Iris pigment epithelial cell (primary cell): ENCODE data around the gene INSRR.

ENCODE experiments used
- DNase-seq: peaks from one replicate; pipeline ENCODE4 v3.0.0-alpha.2; 2011; ENCODE audit warnings: low read depth

Gene INSRR

GRCh38 chr1:156858959-156859522 lies at the start of gene INSRR:
INSRR (minus strand) TSS chr1:156859117; CDS start chr1:156858621, 496 bp downstream.
- no peak for DNase-seq

- DNase-seq: no peak
Observed at GRCh38 chr1:156908541-156908940, 49.6 kb upstream of the INSRR start.

DNA sequence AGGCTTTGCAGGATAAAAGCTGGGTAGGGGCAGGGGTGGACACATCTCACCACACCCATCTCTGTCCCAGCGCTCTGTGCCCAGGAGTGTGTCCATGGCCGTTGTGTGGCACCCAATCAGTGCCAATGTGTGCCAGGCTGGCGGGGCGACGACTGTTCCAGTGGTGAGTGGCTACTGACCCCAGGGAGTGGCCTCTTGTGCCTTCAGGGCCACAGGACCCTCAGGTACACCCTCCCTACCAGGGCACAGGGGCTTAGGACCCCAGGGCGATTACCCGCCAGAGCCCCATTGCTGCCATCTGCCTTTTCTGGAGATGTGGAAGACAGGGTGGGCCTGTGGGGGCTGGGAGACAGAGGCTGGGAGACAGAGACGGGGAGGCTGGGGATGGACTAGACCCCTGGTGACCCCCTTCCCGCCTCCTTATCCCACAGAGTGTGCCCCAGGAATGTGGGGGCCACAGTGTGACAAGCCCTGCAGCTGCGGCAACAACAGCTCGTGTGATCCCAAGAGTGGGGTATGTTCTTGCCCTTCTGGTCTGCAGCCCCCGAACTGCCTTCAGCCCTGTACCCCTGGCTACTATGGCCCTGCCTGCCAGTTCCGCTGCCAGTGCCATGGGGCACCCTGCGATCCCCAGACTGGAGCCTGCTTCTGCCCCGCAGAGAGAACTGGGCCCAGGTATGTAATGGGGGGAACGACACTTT lies 47.4 kb upstream of the INSRR start:
- no peak for DNase-seq

DNA sequence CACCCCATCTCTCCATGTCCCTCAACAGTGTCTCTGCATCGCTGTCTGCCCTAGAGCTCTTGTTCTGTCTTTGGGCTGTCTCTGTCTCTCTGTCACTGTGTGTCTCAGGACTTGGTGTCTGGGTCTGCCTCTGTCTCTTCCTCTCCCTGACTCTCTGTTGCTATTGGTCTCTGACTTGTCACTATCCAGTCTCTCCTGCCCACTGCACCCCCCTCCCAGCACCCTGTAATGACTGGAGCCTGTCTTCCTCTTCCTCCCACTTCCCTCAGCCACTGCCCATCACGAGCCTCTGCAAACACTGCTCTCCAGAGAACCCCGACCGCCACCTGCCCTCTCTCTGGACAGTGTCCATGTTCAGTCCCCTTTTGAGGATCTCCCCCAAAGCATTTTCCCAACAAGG lies 46.7 kb upstream of the INSRR start:
- no peak for DNase-seq

- DNase-seq: no peak
Observed at GRCh38 chr1:156905176-156905575, 46.3 kb upstream of the INSRR start.

DNA sequence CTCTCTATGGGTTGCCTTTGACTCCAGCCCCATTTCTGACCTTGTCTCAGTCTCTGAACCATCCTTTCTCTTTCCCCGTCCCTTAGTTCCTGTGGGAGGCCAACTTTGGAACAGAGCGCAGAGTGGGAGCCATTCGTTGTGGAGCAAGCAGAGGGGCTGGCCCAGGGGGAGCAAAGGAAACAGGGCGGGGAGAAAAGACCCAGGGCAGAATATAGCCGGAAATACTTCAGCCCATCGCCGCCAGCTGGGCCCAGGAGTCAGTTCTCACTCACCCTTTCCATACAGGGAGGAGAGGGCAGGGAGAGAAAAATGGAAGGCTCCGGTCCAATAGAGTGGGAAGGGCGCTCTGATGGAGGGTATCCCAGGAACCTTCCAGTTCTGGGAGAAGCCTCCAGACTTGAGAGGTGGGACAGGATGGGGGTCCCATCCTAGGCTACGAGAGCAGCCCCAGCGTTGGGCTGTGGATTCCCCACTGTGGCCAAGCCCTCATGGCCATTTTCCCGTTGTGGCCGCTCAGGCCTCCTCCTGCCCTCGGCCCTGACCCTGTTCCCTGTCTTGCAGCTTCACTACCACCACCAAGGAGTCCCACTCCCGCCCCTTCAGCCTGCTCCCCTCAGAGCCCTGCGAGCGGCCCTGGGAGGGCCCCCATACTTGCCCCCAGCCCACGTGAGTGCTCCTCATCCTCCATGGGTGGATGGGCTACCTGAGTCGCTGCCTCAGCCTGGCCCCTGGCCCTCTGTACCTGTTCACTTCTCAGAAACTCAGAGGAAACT lies 45.5 kb upstream of the INSRR start:
- no peak for DNase-seq

- no peak for DNase-seq
Observed at GRCh38 chr1:156903328-156904091, 44.6 kb upstream of the INSRR start.

GRCh38 chr1:156901966-156902915 lies 43.3 kb upstream of the INSRR start:
- DNase-seq: no peak

GRCh38 chr1:156901590-156901900 lies 42.6 kb upstream of the INSRR start:
- no peak for DNase-seq

DNA sequence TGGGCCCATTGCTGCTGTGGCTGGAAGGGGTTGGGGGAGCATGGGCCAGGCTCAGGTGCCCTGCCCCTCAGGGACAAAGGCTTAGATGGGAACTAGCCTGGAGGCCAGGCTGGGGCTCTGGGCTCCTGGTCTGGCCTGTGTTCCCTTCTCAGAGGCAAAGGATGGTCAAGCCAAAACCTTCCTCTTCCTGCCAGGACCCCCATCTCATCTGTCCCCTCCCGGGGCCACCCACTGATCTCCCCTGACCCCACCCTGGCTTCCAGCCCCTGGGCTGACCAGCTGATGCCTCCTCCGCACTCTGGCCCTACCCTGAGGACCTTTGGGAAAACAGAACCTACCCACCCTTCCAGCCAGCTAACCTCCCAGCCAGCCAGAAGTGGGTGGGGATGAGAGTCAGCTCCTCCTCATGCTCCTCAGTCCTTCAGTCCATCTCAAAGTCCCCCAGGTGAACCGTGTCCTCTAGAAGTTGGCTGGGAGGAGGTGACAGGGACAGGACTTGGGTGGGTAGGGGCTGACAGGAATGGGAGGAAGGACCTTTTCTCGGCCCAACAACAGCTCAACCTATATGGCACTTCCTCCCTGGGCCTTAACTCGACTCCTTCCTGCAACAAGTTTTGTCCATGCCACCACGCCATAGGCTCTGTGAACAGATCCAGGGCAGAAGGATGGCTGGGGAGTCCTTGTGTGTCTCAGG lies 42.1 kb upstream of the INSRR start:
- DNase-seq: no peak

GRCh38 chr1:156899956-156900718 lies 41.2 kb upstream of the INSRR start:
- peak; percentile 94 for DNase-seq

DNA sequence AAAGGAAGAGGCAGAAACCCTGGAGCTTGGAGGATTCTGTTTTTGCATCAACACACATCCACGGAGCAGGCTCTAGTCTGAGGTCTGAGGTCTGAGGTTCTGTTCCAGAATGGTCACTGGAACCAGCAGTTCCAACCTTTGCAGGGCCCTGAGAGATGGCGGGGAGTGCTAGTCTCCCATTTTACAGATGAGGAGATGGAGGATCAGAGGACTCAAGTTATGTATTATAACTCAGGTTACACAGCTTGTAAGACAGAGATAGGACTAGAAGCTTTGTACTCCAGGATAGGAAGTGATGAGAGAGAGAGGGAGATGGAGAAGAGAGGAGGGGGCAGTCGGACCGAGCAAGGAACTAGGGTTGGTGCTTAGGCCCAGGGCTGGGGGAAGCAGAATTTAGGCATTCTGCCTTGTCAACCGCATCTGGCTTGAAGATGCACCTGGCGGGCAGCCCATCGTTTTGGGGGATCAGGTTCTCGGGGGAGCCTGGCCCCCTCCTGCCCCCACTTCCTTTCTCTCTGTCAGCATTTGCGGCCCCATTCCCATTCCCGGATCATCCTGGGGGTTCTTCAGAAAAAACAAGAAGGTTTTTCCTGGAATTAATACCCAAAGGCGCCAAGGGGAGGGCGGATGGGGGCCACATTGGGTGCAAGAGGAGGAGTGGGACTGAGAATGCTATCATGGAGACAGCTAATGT lies 40.2 kb upstream of the INSRR start:
- DNase-seq: no peak

DNA sequence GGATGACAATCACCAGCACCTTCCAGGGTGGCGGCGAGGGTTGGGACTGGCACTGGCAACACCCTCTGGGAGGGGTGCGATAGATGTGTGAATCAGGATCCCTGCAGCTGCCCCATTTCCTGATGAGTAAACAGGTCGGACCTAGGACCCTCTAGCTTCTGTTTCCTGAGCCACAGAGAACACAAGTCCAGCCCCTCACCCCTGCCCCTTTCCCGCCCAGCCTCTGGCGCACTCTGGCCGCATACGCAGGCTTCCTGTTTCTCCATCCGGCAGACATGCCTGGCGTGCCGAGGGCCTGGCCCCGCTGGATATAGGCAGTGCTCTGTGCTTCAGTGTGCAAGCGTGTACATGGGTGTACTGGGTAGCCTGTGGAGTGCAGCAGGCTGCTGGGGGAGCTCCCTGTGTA lies 39.2 kb upstream of the INSRR start:
- peak; percentile 77 for DNase-seq

DNA sequence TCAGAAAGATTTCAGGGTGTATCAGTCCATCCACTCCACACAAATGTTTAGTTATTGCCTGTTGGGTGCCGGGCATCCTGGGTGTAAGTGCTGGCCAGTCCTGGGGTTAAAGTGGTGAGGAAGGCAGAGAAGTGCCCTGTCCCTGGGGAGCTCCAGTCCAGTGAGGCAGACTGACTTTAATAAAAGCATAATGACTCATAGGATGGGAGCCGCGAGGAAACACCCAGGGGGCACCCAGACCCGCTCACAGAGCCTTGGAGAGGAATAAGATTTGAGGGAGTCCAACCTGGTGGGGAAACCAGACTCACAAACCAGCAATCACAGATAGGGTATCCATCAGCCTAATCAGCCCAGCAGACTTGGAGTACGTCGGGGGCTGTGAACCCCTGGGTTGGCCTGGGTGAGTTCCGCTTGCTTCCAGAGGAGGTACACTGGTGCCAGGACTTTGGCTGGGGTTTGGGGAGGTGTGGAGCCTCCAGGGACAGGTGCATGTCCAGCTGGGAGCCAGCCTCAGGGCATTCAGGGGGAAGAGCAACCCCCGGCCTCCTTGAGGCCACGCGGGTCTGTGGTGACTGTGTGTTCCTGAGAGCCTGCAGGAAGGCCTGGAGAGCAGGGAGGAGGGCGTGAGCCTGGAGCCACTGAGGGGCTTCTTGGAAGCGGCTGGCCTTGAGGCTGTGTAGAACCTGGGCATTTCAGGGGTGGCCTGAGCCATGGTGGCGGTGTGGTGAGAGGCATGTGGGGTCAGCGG lies 38.3 kb upstream of the INSRR start:
- DNase-seq: peak; percentile 73

- peak; percentile 87 for DNase-seq
Observed at GRCh38 chr1:156896490-156897033, 37.6 kb upstream of the INSRR start.

- no peak for DNase-seq
Observed at GRCh38 chr1:156895927-156896326, 37.0 kb upstream of the INSRR start.

DNA sequence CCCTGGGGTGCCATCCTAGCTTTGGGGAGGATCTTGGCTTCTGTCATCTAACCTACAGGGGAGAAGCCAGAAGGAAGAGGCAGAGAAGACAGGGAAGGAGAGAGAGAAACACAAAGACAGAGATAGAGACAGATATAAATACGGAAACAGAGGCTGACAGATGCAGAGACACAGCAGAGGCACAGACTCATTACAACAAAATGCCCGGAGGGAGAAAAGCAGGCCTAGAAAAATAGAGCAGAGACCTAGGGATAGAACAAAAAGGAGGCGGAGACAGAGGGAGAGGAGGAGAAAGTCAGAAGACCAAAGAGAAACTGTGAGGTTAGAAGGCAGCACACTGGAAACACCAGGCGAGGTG lies 36.5 kb upstream of the INSRR start:
- DNase-seq: peak; percentile 56

- peak; percentile 67 for DNase-seq
Observed at GRCh38 chr1:156894711-156895454, 36.0 kb upstream of the INSRR start.
